K562 (cell line): Measurements from ENCODE around the gene CDH3. TPM values are rescaled to one million over a fixed set of nuclear protein-coding genes. Genes with fewer than 3 reads are reported as not detected.
A peak's percentile ranks its signal among the peaks of the same experiment; 100 is the strongest.

ENCODE experiments used
- ATAC-seq: fragments of 200-7000 bp; cut with Tn5 transposase; 3 replicates; pipeline ENCODE4 v1.9.1; 2020; ENCODE audit warnings: moderate library complexity
- BruUV-seq: library from RNA; stranded (reverse); fragments of 400-500 nt; replicated peaks from 2 replicates; lab custom pipeline; 2021; lab: Mats Ljungman, UMichigan
- CTCF ChIA-PET: fragments of 300-600 bp; formaldehyde crosslinking; extraction: SDS; loops from one replicate; lab custom pipeline; 2021; ENCODE audit warnings: low intra/inter-chr PET ratio; lab: Yijun Ruan, JAX
- POLR2A ChIA-PET: fragments of 300-600, 350-650 bp; sonication (Branson Sonifier 250); formaldehyde crosslinking; extraction: SDS; loops from one replicate; lab custom pipeline; 2021; ENCODE audit warnings: antibody characterized with exemption, inconsistent platforms; lab: Yijun Ruan, JAX
- DNase-seq, 4 experiments: peaks; one replicate each; pipeline versions ENCODE4 v3.0.0 to v3.0.0-alpha.2; 2011 to 2018; ENCODE audit warnings: low spot score in 3 of 4, mixed read lengths in 3 of 4; ENCODE audit errors: extremely low read depth in 1 of 4
- FAIRE-seq: peaks from 2 replicates; lab custom pipeline; 2011; peaks lifted over from hg19 to GRCh38; lab: Jason Lieb, UNC
- H2AFZ ChIP-seq: 2 replicates; pipeline ENCODE4 v1.6.0; 2011; ENCODE audit warnings: low read depth, low read length, control low read depth, inconsistent platforms
- H3K27ac ChIP-seq: fragments of 200-600 bp; 3 replicates; pipeline ENCODE4 v1.8.0; 2011; ENCODE audit warnings: low read depth, mild to moderate bottlenecking, control low read depth, inconsistent platforms, low read length, moderate library complexity, mixed read lengths; ENCODE audit errors: extremely low read depth
- H3K27me3 ChIP-seq, 2 experiments: fragments of 300-600 bp in 1 of 2; 2 replicates in 1 of 2; 3 replicates in 1 of 2; pipeline versions ENCODE4 v1.6.0 to v1.8.0; 2011; ENCODE audit warnings: inconsistent platforms in 2 of 2, low read length in 2 of 2, mild to moderate bottlenecking in 1 of 2, mixed read lengths in 1 of 2, moderate library complexity in 1 of 2; ENCODE audit not compliant: control insufficient read depth in 2 of 2, insufficient read depth in 2 of 2
- H3K36me3 ChIP-seq: fragments of 300-600 bp; 3 replicates; pipeline ENCODE4 v1.8.0; 2011; ENCODE audit warnings: mild to moderate bottlenecking, low read length, inconsistent platforms; ENCODE audit not compliant: control insufficient read depth, insufficient read depth
- H3K4me1 ChIP-seq, 2 experiments: fragments of 200-600 bp in 1 of 2; replicated peaks in 1 of 2; 2 replicates in 1 of 2; 3 replicates in 1 of 2; pipeline versions ENCODE4 v1.5.1 to v1.8.0; 2011; ENCODE audit warnings: inconsistent platforms in 2 of 2, low read length in 2 of 2, mild to moderate bottlenecking in 1 of 2, mixed read lengths in 1 of 2, moderate library complexity in 1 of 2; ENCODE audit not compliant: control insufficient read depth in 2 of 2, insufficient read depth in 2 of 2
- H3K4me2 ChIP-seq: 2 replicates; pipeline ENCODE4 v1.6.1; 2011; ENCODE audit warnings: low read length, control low read depth, inconsistent platforms, mixed read lengths; ENCODE audit not compliant: insufficient read depth
- H3K4me3 ChIP-seq: fragments of 200-600 bp; sonication (generic), shearing (Covaris generic); 2 replicates; pipeline ENCODE4 v1.5.1; 2016; ENCODE audit warnings: control low read depth, inconsistent platforms
- H3K79me2 ChIP-seq: fragments of 200-600 bp; 3 replicates; pipeline ENCODE4 v1.8.0; 2011; ENCODE audit warnings: low read length, inconsistent platforms; ENCODE audit not compliant: control insufficient read depth, insufficient read depth
- H3K9ac ChIP-seq, 2 experiments: 2 replicates each; pipeline versions ENCODE4 v1.6.0 to v1.6.1; 2011; ENCODE audit warnings: low read depth in 2 of 2, low read length in 2 of 2, control low read depth in 1 of 2, inconsistent platforms in 1 of 2, mild to moderate bottlenecking in 1 of 2, mixed read lengths in 1 of 2; ENCODE audit not compliant: insufficient read depth in 1 of 2
- H3K9me1 ChIP-seq: one replicate; pipeline ENCODE4 v1.6.0; 2011; ENCODE audit warnings: inconsistent platforms, mild to moderate bottlenecking, low read length, moderate library complexity; ENCODE audit not compliant: control insufficient read depth, insufficient read depth
- H3K9me3 ChIP-seq: replicated peaks from 2 replicates; pipeline ENCODE4 v1.5.1; 2011; ENCODE audit warnings: low read depth, low read length, inconsistent platforms; ENCODE audit not compliant: control insufficient read depth, insufficient read depth
- H4K20me1 ChIP-seq: replicated peaks from 2 replicates; pipeline ENCODE4 v1.6.1; 2011; ENCODE audit warnings: low read length, inconsistent platforms, mixed read lengths; ENCODE audit not compliant: control insufficient read depth, insufficient read depth
- CBFA2T3 ChIP-seq: fragments of 450-650 bp; IDR thresholded peaks from 2 replicates; pipeline ENCODE4 v1.6.1; 2017
- NELFE ChIP-seq: IDR thresholded peaks from 2 replicates; pipeline ENCODE4 v1.6.1; 2011; ENCODE audit warnings: mild to moderate bottlenecking; ENCODE audit not compliant: insufficient read depth, insufficient read length
- NFIX ChIP-seq: fragments of 250-450 bp; sonication (Bioruptor Pico); IDR thresholded peaks from 2 replicates; pipeline ENCODE4 v1.4.0; 2020; ENCODE audit warnings: low read depth, mild to moderate bottlenecking, moderate library complexity
- WGBS: fragments of 100-300 bp; shearing (Covaris generic); methylation state at CpG from one replicate; pipeline ENCODE4 v1.1.6; 2016; ENCODE audit warnings: low coverage, mixed read lengths; ENCODE audit not compliant: insufficient coverage; ENCODE audit errors: missing lambda C conversion rate; 5-methylcytosine and 5-hydroxymethylcytosine counted together
- in situ Hi-C: fragments of 300-500 bp; cut with MboI; formaldehyde crosslinking; loops from 4 replicates; pipeline ENCODE4 v1.15.0; 2018; ENCODE audit warnings: inconsistent platforms, mixed read lengths
- intact Hi-C: fragments of 100-400 bp; cut with micrococcal nuclease; formaldehyde crosslinking; loops from 2 replicates; pipeline ENCODE4 v1.14.2; 2022
- polyA plus RNA-seq, 8 experiments: library from polyadenylated mRNA; depleted of rRNA in 4 of 8; stranded (reverse) in 5 of 8; unstranded in 3 of 8; fragments of >200 nt; fragmentation: Nextera tagmentation in 2 of 8; fragmentation: Illumina TruSeq in 1 of 8; extraction: Ambion mirVana in 2 of 8; extraction: Trizol in 1 of 8; gene quantifications; 2 replicates each; pipeline versions ENCODE4 v1.2.1 to v1.2.3, GENCODE V29; 2011 to 2014; ENCODE audit warnings: inconsistent platforms in 1 of 8, missing spikeins in 1 of 8
- total RNA-seq, 7 experiments: library from RNA; depleted of rRNA in 6 of 7; stranded (reverse); fragments of >200 nt in 6 of 7; fragmentation: Illumina TruSeq in 2 of 7; extraction: Trizol in 2 of 7; gene quantifications; 2 replicates each; pipeline versions ENCODE4 v1.2.1 to v1.2.3, GENCODE V29; 2011 to 2021; ENCODE audit warnings: low replicate concordance in 1 of 7

CDH3 gene
- total and polyA plus RNA-seq, 9 of the 15 experiments (the other 6 are each of a cell fraction or from before 2014, with no cell fraction given): 0.06 to 0.09 TPM; not detected in 7

- no peak for TF ChIP-seq NFIX (CRISPR knock-in tag)
These were observed 55.0 kb downstream of the CDH3 start (continued) for GRCh38 chr16:68700120-68700519.

- intact Hi-C loops (loop anchor here (10.0 kb wide), 1 partner anchor 424 kb away; no protein-coding TSS in a partner anchor), in situ Hi-C loops (loop anchor here (10.0 kb wide), 1 partner anchor 414 kb away; no protein-coding TSS in a partner anchor)
- ATAC-seq: no peak
- Histone ChIP-seq H3K79me2 (no peaks in the 10 kb centered on the region), H3K9me3 (no peaks in the 10 kb centered on the region), H3K9ac (no peak overlapping the region), H3K4me2 (no peak overlapping the region), H3K27ac (no peak overlapping the region), H2AFZ (no peak overlapping the region), H3K4me1 (peaks cover 5 to 6% of the 10 kb centered on the region in 2 experiments; a peak in 2 of 5 replicates), H3K36me3 (no peaks in the 10 kb centered on the region), H4K20me1 (no peaks in the 10 kb centered on the region; the same call in 1 of the 2 replicates), H3K27me3 (peaks cover 31 to 51% of the 10 kb centered on the region in 2 experiments), H3K9me1 (no peaks in the 10 kb centered on the region), H3K4me3 (no peak overlapping the region)
- no TSS peak for BruUV-seq
- ChIA-PET POLR2A (interaction anchor here (0.6 to 1.1 kb wide), 3 partner anchors 132 to 646 kb away, joined by 3 read pairs; no protein-coding TSS in a partner anchor), CTCF (interaction anchor here (0.7 kb wide), 1 partner anchor 99 kb away, joined by 4 read pairs; no protein-coding TSS in a partner anchor)
- TF ChIP-seq CBFA2T3: peak; percentile 42
- no peak for TF ChIP-seq NELFE
- FAIRE-seq: no peak
- WGBS: 0% methylated on average over 4 of the region's 5 CpGs
- no peak for DNase-seq
These were observed 55.7 kb downstream of the CDH3 start for GRCh38 chr16:68700831-68701230.
